Lower lobe of right lung (tissue), 2 donors: ENCODE data around the gene CCL28. TPM values are rescaled to one million over a fixed set of nuclear protein-coding genes. Genes with fewer than 3 reads are reported as not detected.
"Not testable (repeated sequence)": the region's sequence is repeated elsewhere in the genome, so short reads cannot be mapped to it uniquely, and the experiment has no call there.

Experiments
- ATAC-seq, 2 donors: fragments of 200-7000 bp; cut with Tn5 transposase; one replicate each; pipeline ENCODE4 v1.9.1; 2020 to 2022; ENCODE audit warnings: mild to moderate bottlenecking in 2 of 2, moderate library complexity in 2 of 2
- DNase-seq: peaks from one replicate; pipeline ENCODE4 v3.0.0-alpha.2; 2020
- H3K27ac ChIP-seq: fragments of 200-600 bp; one replicate; pipeline ENCODE4 v1.8.0; 2022
- H3K27me3 ChIP-seq: fragments of 200-600 bp; one replicate; pipeline ENCODE4 v1.8.0; 2022; ENCODE audit warnings: low read depth
- H3K36me3 ChIP-seq: fragments of 200-600 bp; one replicate; pipeline ENCODE4 v1.8.0; 2022; ENCODE audit warnings: mild to moderate bottlenecking
- H3K4me1 ChIP-seq: fragments of 200-600 bp; one replicate; pipeline ENCODE4 v1.8.0; 2022
- H3K4me3 ChIP-seq: fragments of 200-600 bp; one replicate; pipeline ENCODE4 v1.8.0; 2022; ENCODE audit warnings: mild to moderate bottlenecking
- H3K9me3 ChIP-seq: fragments of 200-600 bp; one replicate; pipeline ENCODE4 v1.8.0; 2022
- CTCF ChIP-seq: fragments of 200-600 bp; IDR thresholded peaks from one replicate; pipeline ENCODE4 v1.8.0; 2022; ENCODE audit warnings: antibody characterized with exemption, mild to moderate bottlenecking
- intact Hi-C: fragments of 100-400 bp; cut with DNase I; formaldehyde crosslinking; loops from one replicate; pipeline ENCODE4 v1.11.0; 2022
- total RNA-seq: library from RNA; stranded (reverse); fragmentation: NEBNext Ultra II Directional; extraction: Animal tissue kit (Norgen Biotek cat#: 25700); gene quantifications from one replicate; pipeline ENCODE4 v1.2.1, GENCODE V29; 2021
- donor health status: DM: no; HTN: yes; CAD: no; lungs with severe emphysema.

The CCL28 gene
- total RNA-seq, 1 donor from 2014 or later: 7.7 TPM

DNA sequence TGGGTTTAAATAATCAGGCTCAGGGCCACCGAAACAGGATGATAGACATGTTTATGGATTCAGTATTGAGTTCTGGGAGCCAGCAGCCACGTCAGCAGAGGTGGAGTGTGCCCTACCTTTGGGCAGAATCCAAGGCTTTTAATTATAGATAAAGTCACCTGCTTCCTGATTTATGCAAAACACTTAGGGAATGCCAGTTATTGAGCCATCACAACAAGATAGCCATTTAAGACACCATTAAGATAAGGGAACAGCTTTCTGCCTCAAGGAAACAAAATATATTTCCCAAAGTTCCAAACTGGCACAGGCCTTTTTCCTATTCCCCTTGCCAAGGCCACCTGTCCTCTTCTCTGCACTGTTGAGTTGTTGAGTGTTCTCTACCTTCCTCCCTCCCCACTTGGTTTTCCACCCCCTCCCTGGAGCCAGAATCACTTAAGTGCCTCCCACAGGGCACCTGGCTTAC lies 2.4 kb downstream of the CCL28 start:
- no peaks in the 10 kb centered on the region for H3K4me1 ChIP-seq
- no peak for DNase-seq
- H3K4me3 ChIP-seq: no peak overlapping the region
- H3K9me3 ChIP-seq: no peaks in the 10 kb centered on the region
- no peaks in the 10 kb centered on the region for H3K36me3 ChIP-seq
- no peaks in the 10 kb centered on the region for H3K27me3 ChIP-seq
- no peak for TF ChIP-seq CTCF
- intact Hi-C loops: no loop called here
- H3K27ac ChIP-seq: peak overlapping the region; percentile 18
- ATAC-seq: peak; percentile 89 to 96

- H3K4me1 ChIP-seq, ATAC-seq, H3K9me3 ChIP-seq: not testable (repeated sequence)
Observed at GRCh38 chr5:43402524-43403066, 9.6 kb downstream of the CCL28 start.

GRCh38 chr5:43401827-43402226 lies 10.4 kb downstream of the CCL28 start:
- no peaks in the 10 kb centered on the region for H3K4me1 ChIP-seq
- ATAC-seq (no peak), DNase-seq (no peak)
- H3K4me3 ChIP-seq: no peak overlapping the region
- TF ChIP-seq CTCF: no peak
- no peaks in the 10 kb centered on the region for H3K36me3 ChIP-seq
- no peaks in the 10 kb centered on the region for H3K9me3 ChIP-seq
- no peaks in the 10 kb centered on the region for H3K27me3 ChIP-seq
- intact Hi-C loops: no loop called here
- no peak overlapping the region for H3K27ac ChIP-seq

More at GRCh38 chr5:43402524-43403066, 9.6 kb downstream of the CCL28 start:
- DNase-seq, H3K4me3 ChIP-seq, H3K36me3 ChIP-seq, intact Hi-C loops, H3K27me3 ChIP-seq, H3K27ac ChIP-seq: not testable (repeated sequence)

- no peak for ATAC-seq
- H3K9me3 ChIP-seq: no peaks in the 10 kb centered on the region
Observed at GRCh38 chr5:43400082-43400481, 12.1 kb downstream of the CCL28 start.

GRCh38 chr5:43396762-43397304 lies 15.4 kb downstream of the CCL28 start:
- no peaks in the 10 kb centered on the region for H3K27me3 ChIP-seq
- peak overlapping the region; percentile 72 for H3K27ac ChIP-seq
- peak overlapping the region; percentile 61 for H3K4me3 ChIP-seq
- TF ChIP-seq CTCF: no peak
- DNase-seq (peak; percentile 80), ATAC-seq (peak; percentile 96 to 97)
- no peaks in the 10 kb centered on the region for H3K4me1 ChIP-seq
- no peaks in the 10 kb centered on the region for H3K36me3 ChIP-seq
- H3K9me3 ChIP-seq: no peaks in the 10 kb centered on the region
- intact Hi-C loops: no loop called here

More at GRCh38 chr5:43400082-43400481, 12.1 kb downstream of the CCL28 start:
- intact Hi-C loops: no loop called here
- Histone ChIP-seq H3K36me3 (no peaks in the 10 kb centered on the region), H3K27me3 (no peaks in the 10 kb centered on the region), H3K4me1 (no peaks in the 10 kb centered on the region), H3K27ac (no peak overlapping the region), H3K4me3 (no peak overlapping the region)
- no peak for TF ChIP-seq CTCF
- no peak for DNase-seq

DNA sequence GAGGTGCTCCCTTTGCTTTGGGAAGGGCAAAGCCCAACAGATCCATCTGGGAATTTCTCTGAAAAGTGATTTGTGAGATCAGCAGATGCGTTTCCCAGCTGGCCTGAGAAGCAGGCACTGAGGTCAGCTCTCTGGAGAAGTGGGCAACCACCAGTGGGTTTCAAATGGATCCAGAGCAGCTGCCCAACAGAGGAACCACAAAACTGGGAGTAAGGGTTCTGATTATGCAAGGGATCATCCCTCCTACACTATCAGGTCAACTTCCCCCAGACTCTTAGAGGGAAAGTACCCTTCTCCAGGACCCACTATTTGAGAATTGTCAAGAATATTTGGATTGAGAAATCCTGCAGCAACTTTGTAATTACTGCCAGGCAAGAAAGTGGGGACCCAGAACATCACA lies 21.7 kb downstream of the CCL28 start:
- peaks cover 11% of the 10 kb centered on the region for H3K36me3 ChIP-seq
- no peaks in the 10 kb centered on the region for H3K27me3 ChIP-seq
- H3K4me1 ChIP-seq: no peaks in the 10 kb centered on the region
- H3K9me3 ChIP-seq: no peaks in the 10 kb centered on the region
- ATAC-seq (no peak), DNase-seq (no peak)
- intact Hi-C loops: no loop called here
- no peak overlapping the region for H3K4me3 ChIP-seq
- no peak for TF ChIP-seq CTCF
- no peak overlapping the region for H3K27ac ChIP-seq
